Neural crest cell (in vitro differentiated cells): ENCODE data around the gene PEX11A. TPM values are rescaled to one million over a fixed set of nuclear protein-coding genes. Genes with fewer than 3 reads are reported as not detected.

Experiments used
- DNase-seq: peaks from one replicate; pipeline ENCODE4 v3.0.0; 2021; ENCODE audit warnings: low read depth, mixed read lengths, low spot score
- H3K27ac Mint-ChIP-seq: one replicate; pipeline ENCODE4 v1.8.0; 2021; ENCODE audit warnings: mild to moderate bottlenecking, mixed read lengths; ENCODE audit not compliant: unreplicated experiment
- H3K27me3 Mint-ChIP-seq: 2 replicates; pipeline ENCODE4 v1.8.0; 2021; ENCODE audit warnings: low read depth, mild to moderate bottlenecking, mixed read lengths
- H3K36me3 Mint-ChIP-seq: 2 replicates; pipeline ENCODE4 v1.8.0; 2021; ENCODE audit warnings: low read depth, mild to moderate bottlenecking, mixed read lengths
- H3K4me1 Mint-ChIP-seq: 2 replicates; pipeline ENCODE4 v1.8.0; 2021; ENCODE audit warnings: mixed read lengths
- H3K4me3 Mint-ChIP-seq: one replicate; pipeline ENCODE4 v1.8.0; 2021; ENCODE audit warnings: mild to moderate bottlenecking, mixed read lengths
- H3K9me3 Mint-ChIP-seq: 2 replicates; pipeline ENCODE4 v1.8.0; 2021; ENCODE audit warnings: mixed read lengths
- total RNA-seq: library from RNA; stranded (reverse); gene quantifications from 2 replicates; pipeline ENCODE4 v1.2.1, GENCODE V29; 2021
- TF ChIP-seq, protein P1 (sequence below): fragments of 200-600 bp; sonication (generic); conservative IDR thresholded peaks from 2 replicates; pipeline ENCODE4 v1.5.0; 2021; ENCODE audit warnings: antibody characterized with exemption, mild to moderate bottlenecking

The PEX11A gene
- total RNA-seq, 1 donor from 2014 or later, result 7.9 TPM

DNA sequence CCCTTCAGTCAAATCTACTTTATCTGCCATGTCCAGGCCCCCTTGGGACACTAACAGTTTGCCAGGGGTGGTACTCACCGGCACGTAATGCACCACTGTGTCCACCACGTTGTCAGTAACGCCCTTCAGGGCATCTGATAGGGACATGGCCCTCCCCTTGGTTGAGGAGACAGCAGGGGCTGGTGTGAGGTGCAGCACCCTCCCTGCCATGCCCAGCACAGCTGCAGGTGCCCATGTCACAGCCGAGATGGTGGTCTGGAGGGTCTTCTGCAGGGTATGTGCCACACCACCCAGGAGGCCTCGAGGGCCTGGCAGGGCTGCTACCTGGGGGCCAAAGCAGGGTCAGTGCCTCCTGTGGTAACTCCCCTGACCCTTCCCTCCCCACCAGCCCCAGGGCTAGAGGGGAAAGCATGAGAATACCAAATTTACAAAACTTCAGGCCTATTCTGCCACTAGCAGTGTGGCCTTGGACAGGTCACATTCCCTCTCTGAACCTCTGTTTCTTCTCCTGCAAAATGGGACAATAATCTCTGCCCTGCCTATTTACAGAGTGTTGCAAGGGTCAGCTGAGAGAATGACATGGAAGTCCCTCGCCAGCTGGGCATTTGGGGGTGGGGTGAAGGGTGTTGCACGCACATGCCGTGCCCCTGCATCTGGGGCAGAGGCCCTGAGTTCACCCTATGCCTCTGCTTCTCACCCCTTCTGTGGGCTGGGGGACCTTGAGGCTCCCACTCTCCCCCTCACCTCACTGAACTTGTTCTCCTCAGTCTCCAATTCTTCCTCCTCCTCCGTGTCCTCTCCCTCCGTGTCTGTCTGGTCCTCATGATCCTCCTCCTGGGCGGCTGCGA is 23.5 kb downstream of the PEX11A start:
- no peaks in the 10 kb centered on the region for H3K36me3 Mint-ChIP-seq
- no peak overlapping the region for H3K4me3 Mint-ChIP-seq
- DNase-seq, result no peak
- no peak overlapping the region for H3K27ac Mint-ChIP-seq
- TF ChIP-seq, protein P1, sequence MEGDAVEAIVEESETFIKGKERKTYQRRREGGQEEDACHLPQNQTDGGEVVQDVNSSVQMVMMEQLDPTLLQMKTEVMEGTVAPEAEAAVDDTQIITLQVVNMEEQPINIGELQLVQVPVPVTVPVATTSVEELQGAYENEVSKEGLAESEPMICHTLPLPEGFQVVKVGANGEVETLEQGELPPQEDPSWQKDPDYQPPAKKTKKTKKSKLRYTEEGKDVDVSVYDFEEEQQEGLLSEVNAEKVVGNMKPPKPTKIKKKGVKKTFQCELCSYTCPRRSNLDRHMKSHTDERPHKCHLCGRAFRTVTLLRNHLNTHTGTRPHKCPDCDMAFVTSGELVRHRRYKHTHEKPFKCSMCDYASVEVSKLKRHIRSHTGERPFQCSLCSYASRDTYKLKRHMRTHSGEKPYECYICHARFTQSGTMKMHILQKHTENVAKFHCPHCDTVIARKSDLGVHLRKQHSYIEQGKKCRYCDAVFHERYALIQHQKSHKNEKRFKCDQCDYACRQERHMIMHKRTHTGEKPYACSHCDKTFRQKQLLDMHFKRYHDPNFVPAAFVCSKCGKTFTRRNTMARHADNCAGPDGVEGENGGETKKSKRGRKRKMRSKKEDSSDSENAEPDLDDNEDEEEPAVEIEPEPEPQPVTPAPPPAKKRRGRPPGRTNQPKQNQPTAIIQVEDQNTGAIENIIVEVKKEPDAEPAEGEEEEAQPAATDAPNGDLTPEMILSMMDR, result no peak
- H3K27me3 Mint-ChIP-seq, result no peaks in the 10 kb centered on the region
- H3K4me1 Mint-ChIP-seq, result peaks cover 4% of the 10 kb centered on the region
- H3K9me3 Mint-ChIP-seq, result no peaks in the 10 kb centered on the region

DNA sequence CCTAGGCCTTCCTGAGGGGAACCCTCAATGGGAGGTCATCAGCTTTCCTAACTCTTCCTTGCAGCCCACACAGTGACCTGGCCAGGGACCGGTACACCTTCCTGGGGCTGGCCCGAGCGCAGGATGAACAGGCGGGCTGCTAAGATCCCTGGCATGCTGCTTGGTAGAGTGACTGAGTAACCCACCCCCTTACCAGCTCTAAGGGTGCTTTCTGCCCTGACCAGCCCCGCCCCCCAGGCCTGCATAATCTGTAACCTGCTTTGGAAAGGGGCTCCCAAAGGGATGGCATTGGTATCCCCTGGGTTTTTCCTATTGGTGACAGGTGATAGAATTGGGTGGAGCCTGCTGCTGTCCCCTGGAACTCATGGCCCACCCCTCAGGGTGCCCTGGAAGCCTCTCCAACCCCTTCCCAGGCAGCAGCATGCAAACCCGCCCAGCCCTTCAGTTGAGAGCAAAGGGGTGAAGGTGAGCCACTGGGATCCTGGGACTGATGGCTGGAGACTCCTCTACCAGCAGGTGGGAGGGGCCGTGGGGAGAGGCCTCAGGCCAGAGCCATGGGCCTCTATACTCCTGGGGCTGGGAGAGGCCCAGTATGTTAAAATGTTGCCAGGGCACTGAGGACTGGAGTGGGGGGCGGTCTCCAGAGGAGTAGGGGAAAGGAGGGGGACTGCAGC is 24.2 kb downstream of the PEX11A start:
- Mint-ChIP-seq H3K36me3 (no peaks in the 10 kb centered on the region), H3K9me3 (no peaks in the 10 kb centered on the region), H3K4me3 (no peak overlapping the region), H3K27ac (no peak overlapping the region), H3K27me3 (peaks cover 3% of the 10 kb centered on the region), H3K4me1 (peaks cover 4% of the 10 kb centered on the region)
- TF ChIP-seq, protein P1, result no peak
- DNase-seq, result no peak

DNA sequence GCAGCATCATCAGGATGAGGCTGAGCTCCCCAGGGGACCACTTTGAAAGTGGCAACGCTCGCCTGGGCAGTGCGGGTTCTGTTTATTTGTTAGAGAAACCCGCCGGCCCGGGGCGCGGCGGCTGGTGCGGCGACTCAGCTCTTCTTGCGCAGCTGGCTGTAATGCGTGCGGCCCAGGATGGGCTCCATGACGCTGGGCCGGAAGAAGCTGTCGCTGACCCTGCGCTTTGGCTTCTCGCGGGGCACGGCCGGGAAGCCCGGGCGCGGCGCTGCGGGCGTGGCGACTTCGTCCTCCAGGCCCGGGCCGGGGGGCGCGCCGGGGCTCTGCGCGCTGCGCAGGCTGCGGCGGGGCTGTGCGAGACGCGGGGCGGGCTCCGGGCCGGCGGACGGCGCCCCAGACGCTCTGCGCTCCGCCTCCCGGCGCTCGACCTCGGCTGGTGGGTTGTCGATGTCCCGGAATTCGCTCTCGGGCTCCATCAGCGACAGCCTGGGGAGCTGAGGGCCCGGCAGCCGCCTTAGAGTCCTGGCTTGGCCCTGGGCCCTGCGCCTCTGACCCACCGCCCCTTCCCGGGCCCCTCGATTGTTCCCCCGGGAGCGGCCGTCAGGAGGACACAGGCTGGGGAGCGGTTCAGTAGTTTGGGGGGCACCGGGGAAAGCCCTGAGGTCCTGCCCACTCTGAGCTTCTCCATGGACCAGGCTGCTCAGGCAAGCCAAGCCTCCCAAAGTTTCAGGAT is 24.9 kb downstream of the PEX11A start:
- Mint-ChIP-seq H3K4me3 (no peak overlapping the region), H3K27ac (no peak overlapping the region), H3K27me3 (peaks cover 8% of the 10 kb centered on the region), H3K9me3 (no peaks in the 10 kb centered on the region), H3K4me1 (peaks cover 4% of the 10 kb centered on the region), H3K36me3 (no peaks in the 10 kb centered on the region)
- peak; percentile 53 for DNase-seq
- TF ChIP-seq, protein P1, result no peak

DNA sequence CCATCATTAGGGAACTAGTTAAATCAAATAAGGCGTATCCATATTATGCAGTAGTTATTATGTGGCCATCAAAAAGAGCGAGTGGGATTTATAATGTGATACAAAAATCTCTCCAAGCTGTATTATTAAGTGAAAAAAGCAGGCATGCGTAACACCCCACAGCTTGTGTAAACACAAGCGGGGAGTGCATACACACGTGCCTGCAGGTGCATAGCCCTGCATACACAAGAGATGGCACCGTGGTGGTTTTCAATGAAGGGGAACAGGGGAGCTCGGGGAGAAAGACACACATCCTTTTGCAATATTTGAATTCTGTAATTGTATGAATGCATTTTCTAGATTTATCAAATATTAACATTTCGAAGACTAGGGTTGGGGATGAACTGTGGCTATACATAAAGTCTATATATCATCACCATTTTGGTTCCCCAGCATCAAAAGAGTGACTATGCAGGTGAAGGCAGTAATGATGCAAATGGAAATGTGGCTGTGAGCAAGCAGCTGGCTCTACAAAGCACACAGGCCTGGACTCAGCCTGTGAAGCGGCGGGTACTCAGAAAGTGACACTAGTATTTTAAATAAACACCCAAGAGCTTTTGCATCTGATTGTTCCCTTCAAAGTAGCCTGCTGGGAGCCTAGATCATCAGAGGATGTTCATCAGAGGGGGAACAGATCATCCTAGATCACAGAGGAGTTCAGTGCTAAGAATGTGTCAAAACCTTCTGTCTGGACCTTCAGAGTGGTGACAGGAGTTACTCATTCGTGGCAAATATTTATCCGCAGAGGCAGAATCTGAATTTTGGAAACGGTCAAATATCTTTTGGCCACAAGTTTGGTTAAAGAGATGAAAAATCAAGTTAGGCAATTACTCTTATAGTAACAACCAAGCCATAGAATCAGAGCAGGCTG is 25.9 kb downstream of the PEX11A start:
- peak overlapping the region; percentile 65 for H3K4me3 Mint-ChIP-seq
- no peaks in the 10 kb centered on the region for H3K9me3 Mint-ChIP-seq
- H3K27me3 Mint-ChIP-seq, result peaks cover 16% of the 10 kb centered on the region
- no peaks in the 10 kb centered on the region for H3K36me3 Mint-ChIP-seq
- H3K4me1 Mint-ChIP-seq, result peaks cover 4% of the 10 kb centered on the region
- TF ChIP-seq, protein P1, result no peak
- H3K27ac Mint-ChIP-seq, result peak overlapping the region; percentile 5
- no peak for DNase-seq
